NCI-H510A treated with DMSO at 0.1 percent for 48 hours (cell line): ENCODE measurements around the gene ASAP3.

Experiments
- DNase-seq: peaks from one replicate; lab custom pipeline; 2025; lab: John Stamatoyannopoulos, UW

Gene ASAP3

DNA sequence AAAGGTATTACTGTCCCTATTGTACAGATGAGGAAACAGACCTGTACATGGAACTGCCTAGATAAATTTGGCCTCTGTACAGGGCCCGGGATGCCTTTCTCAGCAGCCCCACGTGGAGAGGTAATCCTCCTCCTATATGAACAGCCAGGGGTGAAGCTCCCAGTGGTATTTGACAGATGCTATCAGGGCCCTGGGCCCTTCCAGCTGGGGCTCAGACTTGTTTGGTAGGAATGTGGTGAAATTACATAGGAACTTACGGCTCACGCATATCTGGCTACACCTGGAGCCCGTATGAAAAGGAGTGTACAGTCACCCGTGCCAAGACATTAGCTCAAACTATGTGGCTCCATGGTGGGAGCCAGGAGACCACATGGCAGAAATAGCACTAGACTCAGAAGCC, 34.7 kb downstream of the ASAP3 start:
- DNase-seq = no peak

DNA sequence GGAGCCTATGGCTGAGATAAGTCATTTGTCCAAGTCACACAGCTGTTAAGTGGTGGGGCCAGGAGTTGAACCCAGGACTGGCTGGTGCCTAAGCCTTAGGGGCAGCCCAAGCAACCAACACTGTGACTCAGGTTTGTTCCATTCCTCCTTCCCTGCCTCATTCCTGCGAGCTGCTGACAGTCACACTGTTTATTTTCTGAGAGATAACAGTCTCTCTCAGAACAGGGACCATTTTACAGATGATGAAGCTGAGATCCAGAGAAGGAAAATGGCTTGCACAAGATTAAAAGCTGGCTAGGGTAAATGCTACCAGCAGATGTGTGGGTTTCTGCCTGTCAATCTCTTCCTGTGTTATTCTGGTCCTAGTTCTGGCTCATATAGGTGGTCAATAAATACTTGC, 35.1 kb downstream of the ASAP3 start:
- no peak for DNase-seq

DNA sequence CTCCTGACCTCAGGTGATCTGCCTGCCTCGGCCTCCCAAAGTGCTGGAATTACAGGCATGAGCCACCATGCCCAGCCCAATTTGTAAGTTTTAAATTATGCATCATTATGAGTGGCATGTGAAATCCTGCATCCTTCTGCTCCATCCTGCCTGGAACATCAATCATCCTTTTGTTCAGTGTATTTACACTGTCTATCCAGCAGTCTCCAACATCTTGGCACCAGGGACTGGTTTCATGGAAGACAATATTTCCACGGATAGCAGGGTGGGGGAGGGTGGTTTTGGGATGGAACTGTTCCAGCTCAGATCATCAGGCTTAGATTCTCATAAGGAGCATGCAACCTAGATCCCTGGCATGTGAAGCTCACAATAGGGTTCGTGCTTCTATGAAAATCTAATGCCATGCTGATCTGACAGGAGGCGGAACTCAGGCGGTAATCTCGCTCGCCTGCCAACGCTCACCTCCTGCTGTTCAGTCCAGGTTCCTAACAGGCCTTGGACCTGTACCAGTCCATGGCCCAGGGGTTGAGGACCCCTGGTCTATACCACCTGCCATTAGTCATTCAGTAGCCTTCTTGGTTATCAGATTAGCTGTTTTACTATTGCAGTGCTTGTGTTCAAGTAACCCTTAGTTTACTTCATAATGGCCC, 37.2 kb downstream of the ASAP3 start:
- no peak for DNase-seq

DNA sequence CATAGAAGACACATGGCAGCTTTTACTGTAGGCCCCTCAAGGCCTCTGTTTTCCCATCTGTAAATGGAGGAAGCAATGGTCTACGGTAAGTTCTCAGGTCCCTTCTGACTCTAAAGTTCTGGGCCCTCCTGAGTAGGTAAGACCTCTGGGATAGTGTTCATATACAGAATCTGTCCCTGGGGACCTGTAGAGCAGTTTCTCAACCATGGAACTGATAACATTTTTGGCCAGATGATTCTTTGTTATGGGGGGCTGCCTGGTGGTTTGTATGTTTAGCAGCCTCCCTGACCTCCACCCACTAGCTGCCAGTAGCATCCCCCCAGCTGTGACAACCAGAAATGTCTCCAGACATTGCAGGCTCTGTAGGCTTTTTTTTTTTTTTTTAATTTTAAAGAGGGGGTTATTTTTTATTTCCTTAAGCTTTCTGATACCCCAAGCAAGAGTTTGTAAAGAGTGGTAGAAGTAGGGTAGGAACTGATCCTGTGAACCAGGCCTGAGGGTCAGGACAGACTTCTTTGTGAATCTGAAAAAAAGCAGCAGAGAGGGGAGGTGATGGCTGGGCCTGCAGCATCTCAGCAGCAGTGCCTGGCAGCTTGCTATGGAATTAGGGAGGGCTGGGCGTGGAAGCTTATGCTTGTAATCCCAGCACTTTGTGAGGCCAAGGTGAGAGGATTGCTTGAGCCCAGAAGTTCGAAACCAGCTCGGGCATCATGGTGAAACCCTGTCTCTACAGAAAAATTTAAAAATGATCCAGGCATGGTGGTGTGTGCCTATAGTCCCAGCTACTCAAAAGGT, 39.2 kb downstream of the ASAP3 start:
- no peak for DNase-seq

DNA sequence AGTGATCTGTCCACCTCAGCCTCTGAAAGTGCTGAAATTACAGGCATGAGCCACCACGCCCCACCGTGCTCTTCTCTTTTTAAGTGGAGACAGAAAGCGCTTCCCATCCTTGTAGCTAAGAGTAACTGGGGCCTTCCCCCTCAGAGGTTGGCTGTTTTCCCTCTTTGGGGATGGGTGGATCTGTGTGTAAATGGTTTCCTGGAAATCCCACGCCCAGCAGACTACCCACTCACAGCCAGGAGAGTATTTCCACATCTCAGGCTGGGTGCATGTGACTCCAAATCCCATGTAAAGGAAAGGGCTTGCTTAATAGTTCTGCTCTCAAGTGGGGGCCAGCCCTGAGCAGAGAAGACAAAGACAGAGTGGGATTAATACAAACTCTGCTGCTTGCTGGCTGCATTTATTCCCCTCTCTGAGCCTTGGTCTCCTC, 39.9 kb downstream of the ASAP3 start:
- DNase-seq = no peak

DNA sequence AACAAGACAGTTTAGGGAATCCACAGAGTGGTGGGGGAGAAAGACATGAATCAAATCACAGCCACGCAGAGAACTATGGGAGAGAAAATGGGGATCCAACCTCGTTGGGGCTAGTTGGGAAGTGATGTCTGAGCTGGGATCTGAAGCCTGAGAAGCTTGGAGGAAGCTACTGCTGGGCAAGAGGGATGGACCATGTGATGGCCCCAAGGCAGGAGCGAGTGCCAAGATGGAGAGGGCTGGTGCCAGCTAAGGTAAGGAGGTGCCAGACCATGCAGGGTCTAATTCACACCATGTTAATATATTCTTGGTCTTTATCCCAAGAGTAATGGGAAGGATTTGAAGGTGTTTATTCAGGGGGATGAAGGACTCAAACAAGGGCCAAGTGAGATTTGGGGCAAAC, 41.2 kb downstream of the ASAP3 start:
- no peak for DNase-seq

DNA sequence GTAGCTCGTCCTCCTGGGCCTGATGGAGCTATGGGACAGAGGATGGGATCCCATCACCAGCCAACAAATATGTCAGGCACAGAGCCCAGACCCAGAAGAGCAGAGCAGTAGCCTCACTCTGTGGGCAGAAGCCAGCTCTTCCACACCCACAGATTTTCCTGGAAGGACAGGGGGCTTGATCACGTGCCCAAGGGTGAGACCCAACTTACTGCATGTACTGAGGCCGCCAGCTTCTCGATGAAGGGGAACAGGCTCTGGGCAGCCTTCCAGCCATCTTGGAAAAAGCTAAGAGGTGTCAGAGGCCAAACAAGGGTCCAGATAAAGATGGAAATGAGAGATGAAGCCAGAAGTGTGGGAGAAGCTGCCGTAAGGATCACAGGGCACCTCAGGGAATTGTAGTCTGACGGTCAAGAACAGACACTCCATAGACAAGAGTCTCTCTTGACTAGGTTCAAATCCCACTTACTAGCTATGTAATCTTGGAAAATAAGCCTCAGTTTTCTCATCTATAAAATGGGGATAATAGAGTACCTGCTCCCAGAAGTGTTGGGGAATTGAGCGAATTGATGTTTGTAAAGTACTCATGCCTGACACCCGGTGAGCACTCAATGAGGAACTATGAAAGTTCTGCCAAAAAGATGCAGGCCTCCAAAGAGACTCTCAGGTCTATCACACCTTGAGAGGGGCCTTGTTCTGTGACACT, 42.4 kb downstream of the ASAP3 start:
- no peak for DNase-seq

DNA sequence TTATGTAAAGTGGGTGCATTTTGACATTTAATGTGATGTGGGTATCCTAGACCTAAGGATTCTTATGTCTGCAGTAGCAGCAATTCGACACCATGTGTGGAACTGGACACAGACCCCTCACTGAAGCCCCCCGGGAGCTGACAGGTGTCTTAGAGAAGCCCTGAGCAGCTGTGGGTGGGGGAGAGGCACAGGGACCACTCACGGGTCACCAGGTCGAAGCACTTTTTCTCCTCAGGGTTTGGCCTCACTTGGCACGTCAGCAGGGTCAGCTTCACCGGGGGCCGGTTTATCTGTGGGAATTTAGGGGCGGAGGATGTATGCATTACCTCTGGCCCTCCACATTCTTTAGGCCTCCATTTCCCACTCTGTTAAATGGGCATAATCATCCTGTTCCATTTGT, 45.4 kb downstream of the ASAP3 start:
- DNase-seq = no peak

DNA sequence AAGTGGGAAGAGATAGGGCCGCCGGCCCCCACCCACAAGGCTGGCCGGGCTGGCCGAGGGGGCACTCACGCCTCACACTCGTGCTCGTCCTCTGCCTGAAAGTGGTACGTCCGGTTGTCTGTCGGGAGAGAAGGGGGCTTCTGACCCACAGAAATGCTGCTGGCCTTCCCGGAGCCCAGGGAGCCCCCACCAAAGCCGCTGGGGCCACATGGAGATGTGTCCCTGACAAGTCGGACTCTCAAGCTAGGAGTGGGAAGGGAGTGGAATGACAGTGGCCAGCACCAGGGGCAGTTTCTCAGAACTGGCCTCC, 46.7 kb downstream of the ASAP3 start:
- DNase-seq = no peak

DNA sequence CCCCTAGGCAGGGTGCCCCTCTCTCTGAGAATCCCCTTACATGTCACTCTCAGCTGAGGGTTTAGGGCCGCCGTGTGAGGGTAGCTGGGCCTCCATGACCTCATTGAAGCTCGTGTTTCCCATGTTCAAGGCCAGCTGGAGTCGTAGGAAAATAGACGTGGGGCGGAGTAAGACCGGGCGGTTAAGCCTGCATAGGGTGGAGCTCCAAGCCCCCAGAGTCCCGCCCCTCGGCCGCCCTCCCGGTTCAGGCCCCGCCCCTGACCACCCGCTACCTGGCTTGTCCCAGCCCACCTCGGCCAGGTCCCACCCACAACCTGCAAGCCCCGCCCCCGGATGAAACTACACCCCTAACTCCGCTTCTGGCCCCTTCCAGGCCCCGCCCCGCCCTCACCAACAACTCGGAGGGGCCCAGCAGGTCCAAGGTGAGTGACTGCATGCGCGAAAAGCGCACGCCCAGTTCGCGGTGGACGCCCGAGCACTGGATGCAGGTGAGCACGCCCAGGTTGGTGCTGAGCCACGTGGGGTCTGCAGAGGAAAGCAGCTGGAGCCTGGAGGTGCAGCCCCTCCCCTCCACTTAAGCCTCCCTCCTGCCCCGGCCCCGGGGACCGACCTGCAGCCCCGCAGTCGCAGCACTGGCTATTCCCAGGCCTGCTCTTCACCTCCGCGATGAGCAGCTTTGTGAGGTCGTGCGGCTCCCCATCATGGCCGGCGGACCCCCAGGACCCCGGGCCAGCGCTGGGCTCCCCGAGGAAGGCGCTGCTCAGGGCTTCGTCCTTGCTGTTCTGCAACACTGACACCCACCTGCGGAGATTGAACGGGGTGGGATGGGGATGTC, 47.2 kb downstream of the ASAP3 start:
- no peak for DNase-seq

DNA sequence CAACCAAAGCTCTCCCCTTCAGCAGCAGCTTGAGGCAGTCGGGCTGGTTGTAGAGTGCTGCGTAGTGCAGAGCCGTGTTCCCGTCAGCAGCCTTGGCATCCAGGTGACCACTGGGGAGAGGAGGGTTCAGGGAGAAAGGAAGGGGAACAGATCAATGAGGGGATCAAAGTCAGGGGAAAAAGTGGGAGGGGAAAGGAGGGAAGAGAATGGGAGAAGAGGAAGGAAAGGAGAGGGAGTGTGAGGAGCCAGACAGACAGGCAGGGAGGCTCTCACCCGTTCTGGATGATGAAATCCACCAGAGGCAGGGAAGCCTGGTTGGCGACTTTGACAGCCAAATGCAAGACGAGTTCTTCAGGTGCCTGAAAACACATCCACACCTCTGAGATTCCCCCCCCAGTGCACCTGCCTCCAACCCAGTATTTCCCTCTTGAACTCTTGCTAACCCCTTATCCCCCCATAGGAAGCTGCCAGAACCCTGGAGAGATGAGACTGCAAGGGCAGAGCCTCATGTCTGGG, 49.7 kb downstream of the ASAP3 start:
- DNase-seq = no peak

DNA sequence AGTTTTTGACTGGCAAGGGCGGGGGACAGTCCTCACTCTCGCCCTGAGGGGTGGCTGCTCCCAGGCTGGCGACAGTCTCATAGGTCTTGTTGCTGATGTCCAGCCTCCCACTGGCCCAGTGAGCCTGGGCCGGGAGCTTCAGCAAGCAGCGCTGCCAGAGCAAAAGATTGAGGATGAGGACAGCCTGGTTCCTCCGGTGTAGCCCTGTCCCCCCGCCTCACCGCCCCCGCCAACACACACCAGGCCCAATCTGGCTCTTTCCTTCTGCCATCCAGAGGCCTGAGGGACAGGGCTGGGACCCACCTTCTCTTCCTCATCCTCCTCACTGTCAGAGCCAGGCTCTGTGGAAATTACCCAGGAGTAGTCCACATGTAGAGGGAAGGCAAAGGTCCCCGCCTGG, 50.9 kb downstream of the ASAP3 start:
- no peak for DNase-seq

DNA sequence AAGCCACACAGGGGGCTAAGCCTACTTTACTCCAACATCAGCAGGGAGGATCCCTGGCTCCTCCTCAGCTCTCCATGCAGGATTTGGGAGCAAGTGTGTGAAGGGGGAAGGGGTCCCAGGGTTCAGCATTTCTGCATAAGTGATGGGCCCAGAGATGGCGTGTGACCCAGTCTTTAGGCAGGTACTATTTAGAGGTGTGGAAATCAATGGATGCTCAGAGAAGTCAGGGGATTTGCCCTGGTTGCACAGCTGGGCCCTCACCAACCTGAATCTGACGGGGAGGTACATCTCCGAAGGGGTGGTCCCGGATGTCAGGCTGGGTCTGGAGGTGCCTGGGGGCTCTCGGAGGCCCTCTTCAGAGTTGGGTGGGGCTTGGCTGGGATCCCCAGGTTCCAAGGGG, 52.5 kb downstream of the ASAP3 start:
- DNase-seq = no peak

DNA sequence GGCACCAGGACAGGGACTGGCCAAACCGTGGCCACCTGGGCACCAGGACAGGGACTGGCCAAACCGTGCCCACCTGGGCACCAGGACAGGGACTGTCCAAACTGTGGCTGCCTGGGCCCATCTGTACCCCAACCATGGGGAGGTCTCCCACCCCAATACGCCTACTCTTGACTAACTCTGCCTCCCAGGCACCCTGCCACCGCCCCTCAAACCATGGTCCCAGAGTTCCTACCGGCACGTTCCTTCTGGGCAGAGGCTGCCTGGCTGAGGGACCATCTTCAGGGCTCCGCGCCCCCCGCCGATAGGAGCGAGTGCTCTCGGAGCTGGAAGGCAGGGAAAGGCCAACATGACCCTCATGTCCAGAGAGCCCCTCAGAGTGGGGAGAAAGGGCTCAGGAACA, 53.2 kb downstream of the ASAP3 start:
- DNase-seq = no peak

DNA sequence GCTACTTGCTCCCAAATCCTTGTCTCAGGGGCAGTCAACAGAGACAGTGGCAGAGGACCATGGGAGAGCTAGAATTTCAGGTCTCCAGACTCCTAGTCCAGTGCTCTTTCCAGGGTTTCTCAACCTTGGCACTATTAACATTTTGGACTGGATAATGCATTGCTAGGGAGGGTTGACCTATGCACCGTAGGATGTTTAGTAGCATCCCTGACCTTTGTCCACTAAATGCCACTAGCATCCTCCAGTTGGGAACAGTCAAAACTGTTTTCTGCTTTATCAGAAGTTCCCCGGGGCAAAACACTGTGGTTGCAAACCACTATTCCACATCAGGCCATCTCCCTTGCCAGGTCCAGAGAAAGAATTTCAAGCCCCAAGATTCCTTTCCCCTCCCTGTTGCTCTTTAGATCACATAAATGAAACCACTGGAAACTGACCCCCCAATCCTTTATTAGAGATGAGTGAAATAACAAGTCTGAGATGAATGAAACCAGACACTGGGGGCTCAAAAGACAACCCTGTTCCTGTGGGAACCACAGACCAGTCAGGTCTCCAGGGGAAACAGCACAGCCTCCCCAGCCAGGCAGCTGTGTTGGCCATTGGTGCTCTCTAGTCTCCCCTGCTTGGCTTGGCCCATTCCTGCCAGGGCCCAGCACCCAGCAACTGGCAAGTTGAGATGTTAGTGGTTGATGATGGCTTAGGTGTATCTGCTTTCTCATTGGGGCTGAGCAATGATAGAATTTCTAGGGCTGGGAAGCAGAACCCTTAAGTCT, 55.7 kb downstream of the ASAP3 start:
- no peak for DNase-seq

DNA sequence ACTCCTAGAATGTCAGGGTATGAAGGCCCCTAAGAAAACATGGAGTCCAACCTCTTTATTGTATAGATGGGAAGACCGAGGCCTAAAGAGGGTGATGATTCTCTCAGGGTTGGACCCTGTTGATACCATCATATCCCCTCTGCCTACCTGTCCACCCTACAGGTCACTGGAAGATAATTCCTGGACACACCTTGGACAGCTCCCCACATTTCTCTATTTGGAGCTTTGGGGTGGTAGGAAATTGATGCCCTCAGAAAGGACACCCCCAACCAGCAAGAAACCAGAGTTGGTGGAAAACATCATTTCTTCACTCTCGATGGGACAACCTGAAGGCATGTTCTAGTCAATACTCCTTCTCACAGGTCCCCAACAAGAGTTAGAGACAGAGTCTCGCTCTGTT, 56.4 kb downstream of the ASAP3 start:
- DNase-seq = no peak

DNA sequence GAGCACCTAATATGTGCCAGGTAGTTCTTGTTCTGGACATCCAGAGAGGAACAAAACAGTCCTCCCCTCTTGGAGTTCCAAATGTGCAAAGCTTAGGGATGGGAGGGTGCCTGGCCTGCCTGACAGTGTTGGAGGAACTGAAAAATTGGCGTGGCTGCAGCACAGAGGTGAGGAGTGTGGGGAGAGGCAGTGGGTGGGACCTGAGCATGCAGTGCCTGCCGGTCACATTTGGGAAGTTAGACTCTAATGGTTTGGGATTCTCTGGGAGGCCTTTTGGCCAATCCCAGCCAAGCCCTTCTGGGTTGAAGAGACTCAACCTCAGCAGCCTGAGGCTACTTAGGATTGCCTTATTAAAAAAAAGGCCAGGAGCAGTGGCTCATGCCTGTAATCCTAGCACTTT, 57.2 kb downstream of the ASAP3 start:
- no peak for DNase-seq

DNA sequence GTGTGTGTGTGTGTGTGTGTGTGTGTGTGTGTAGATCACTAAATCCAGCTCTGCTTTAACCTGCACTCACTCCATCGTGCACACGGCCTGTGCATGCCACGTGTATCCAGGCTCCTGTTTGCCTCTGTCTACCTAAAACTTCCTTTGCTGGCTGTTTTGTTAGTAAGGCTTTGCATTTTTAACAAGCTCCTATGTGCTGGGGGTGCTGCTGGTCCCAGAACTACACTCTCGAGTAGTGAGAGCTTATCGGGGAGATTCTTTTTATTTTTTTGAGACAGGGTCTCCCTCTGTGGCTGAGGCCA, 58.8 kb downstream of the ASAP3 start:
- peak; percentile 12 for DNase-seq

DNA sequence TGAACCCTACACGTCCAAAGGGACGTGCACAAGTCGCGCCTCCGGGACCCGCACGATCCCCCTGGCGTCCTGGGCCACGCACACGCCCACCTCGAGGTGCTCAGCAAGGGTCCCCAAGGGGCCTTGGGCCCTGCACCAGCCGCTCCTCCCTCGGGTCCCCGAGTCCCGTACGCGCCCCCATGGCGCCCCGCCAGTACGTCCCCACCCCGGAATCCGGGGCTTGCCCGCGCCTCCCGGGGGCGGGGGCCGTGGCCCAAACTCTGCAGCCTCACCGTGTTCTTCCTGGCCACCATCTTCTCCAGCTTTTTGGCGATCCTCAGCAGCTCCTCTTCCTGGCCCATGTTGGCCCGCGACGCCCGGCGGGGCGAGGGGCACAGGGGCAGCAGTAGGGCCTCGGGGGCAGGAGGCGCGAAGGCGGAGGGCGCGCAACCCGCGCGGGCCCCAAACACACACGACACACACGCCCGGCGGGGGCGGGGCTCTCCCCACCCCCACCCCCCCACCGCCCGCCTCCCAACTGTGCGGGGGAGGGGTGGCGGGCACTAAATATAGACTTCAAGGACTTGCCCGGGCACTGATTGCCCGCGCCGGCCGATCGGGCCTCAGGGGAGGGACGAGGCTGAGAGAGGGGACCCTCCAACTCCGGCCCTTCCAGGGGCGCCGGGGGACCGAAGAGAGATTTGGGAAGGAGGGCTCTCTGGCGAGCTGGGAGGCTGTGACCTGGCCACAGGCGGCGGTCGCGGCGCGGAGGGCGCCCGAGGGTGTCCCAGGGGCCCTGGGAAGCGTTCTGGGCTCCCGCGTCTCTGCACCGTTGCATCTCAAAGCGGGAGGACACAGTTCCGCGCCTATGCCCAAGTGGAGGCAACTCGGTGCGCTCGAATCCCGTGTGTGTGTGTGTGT, 59.4 kb downstream of the ASAP3 start, which contains the start of gene TCEA3:
TSS of gene TCEA3 (minus strand) at position 456 of the 900 bp plus-strand sequence. CDS start at position 341, 115 bp downstream.
- DNase-seq = no peak
